ENCODE measurements around the gene GSTT2. TPM values are rescaled to one million over a fixed set of nuclear protein-coding genes. Genes with fewer than 3 reads are reported as not detected.

GSTT2 gene
- total and polyA plus RNA-seq, 2 donors (not counting 3 experiments of a cell fraction or from before 2014, with no cell fraction given) = 3.0 TPM; not detected in 1

DNA sequence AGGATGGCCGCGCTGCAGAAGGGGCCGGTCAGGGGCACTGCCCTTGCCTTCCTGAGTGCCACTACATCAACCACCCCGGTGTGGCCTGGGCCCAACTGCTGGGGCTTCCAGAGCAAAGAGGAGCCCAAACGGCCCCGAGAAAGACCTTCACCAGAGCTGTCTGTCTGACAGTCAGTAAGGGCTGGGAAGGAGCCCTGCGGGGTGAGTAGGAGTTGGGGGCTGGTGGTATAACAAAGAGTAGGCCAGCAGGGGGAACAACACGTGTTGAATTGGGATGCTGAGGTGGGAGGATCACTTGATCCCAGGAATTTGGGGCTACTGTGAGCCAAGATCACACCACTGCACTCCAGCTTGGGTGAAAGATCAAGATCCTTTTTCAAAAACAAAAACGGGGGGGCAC is 21.4 kb downstream of the GSTT2 start:
- no peaks in the 10 kb centered on the region for H3K4me1 ChIP-seq (ENCODE audit: control insufficient read depth, extremely low read depth, insufficient read depth, low read length)
- BruUV-seq (replicated peaks) = no TSS peak
- no peak overlapping the region for H3K4me3 ChIP-seq (replicated peaks in 1 of 3; ENCODE audit: insufficient read depth in 1 of 3, low read depth in 1 of 3, low read length in 3 of 3)
- no peak overlapping the region for H2AFZ ChIP-seq (ENCODE audit: low read depth, low read length)
- intact Hi-C loops (cut with micrococcal nuclease) = no loop called here
- FAIRE-seq = peak; percentile 59
- H3K9me3 ChIP-seq (replicated peaks; ENCODE audit: control insufficient read depth, insufficient read depth, low read length) = no peaks in the 10 kb centered on the region
- H3K36me3 ChIP-seq (ENCODE audit: control insufficient read depth in 2 of 2, extremely low read depth in 1 of 2, insufficient read depth in 2 of 2, low read length in 2 of 2) = no peaks in the 10 kb centered on the region
- no peaks in the 10 kb centered on the region for H3K79me2 ChIP-seq (ENCODE audit: control insufficient read depth, insufficient read depth, low read length)
- no peaks in the 10 kb centered on the region for H4K20me1 ChIP-seq (replicated peaks; ENCODE audit: control insufficient read depth, extremely low read depth, insufficient read depth, low read length)
- H3K27me3 ChIP-seq (ENCODE audit: control insufficient read depth in 2 of 2, insufficient read depth in 2 of 2, low read length in 2 of 2) = no peaks in the 10 kb centered on the region
- ChIA-PET CTCF (interaction anchor here (0.8 kb wide), 1 partner anchor 174 kb away, joined by 3 read pairs; no protein-coding TSS in a partner anchor), POLR2A (no interaction called here)
- no peak overlapping the region for H3K27ac ChIP-seq (ENCODE audit: insufficient read depth, low read depth, low read length)
- H3K4me2 ChIP-seq (ENCODE audit: insufficient read depth, low read length) = no peak overlapping the region
- dilution Hi-C loops (cut with MboI; ENCODE audit: extremely low pct_ligation_motif_present, low sequenced_read_pairs) = no loop called here
- H3K9me1 ChIP-seq (replicated peaks; ENCODE audit: control insufficient read depth, extremely low read depth, insufficient read depth, low read length) = no peaks in the 10 kb centered on the region
- no peak for DNase-seq (ENCODE audit: low read depth, low spot score)
- no peak for TF ChIP-seq JUN (IDR thresholded peaks at IDR 0.05; ENCODE audit: borderline replicate concordance, insufficient read depth, insufficient read length, low read depth)
- no peak for TF ChIP-seq EZH2 (IDR thresholded peaks at IDR 0.05; ENCODE audit: borderline replicate concordance, low read depth, low read length, severe bottlenecking)
- TF ChIP-seq, protein P1, sequence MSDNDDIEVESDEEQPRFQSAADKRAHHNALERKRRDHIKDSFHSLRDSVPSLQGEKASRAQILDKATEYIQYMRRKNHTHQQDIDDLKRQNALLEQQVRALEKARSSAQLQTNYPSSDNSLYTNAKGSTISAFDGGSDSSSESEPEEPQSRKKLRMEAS (IDR thresholded peaks at IDR 0.05; ENCODE audit: insufficient read depth, insufficient read length) = no peak
- TF ChIP-seq, protein P2, sequence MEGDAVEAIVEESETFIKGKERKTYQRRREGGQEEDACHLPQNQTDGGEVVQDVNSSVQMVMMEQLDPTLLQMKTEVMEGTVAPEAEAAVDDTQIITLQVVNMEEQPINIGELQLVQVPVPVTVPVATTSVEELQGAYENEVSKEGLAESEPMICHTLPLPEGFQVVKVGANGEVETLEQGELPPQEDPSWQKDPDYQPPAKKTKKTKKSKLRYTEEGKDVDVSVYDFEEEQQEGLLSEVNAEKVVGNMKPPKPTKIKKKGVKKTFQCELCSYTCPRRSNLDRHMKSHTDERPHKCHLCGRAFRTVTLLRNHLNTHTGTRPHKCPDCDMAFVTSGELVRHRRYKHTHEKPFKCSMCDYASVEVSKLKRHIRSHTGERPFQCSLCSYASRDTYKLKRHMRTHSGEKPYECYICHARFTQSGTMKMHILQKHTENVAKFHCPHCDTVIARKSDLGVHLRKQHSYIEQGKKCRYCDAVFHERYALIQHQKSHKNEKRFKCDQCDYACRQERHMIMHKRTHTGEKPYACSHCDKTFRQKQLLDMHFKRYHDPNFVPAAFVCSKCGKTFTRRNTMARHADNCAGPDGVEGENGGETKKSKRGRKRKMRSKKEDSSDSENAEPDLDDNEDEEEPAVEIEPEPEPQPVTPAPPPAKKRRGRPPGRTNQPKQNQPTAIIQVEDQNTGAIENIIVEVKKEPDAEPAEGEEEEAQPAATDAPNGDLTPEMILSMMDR (IDR thresholded peaks at IDR 0.05; ENCODE audit: extremely low read depth in 1 of 2, insufficient read depth in 1 of 2, low read depth in 1 of 2, low read length in 2 of 2) = no peak
- TF ChIP-seq POLR2AphosphoS5 (IDR thresholded peaks at IDR 0.05; ENCODE audit: insufficient read depth, low read depth, low read length) = no peak
- no peak for TF ChIP-seq MYC (IDR thresholded peaks at IDR 0.05; ENCODE audit: low read depth, low read length)
- no peak for TF ChIP-seq FOS (IDR thresholded peaks at IDR 0.05; ENCODE audit: borderline replicate concordance, insufficient read depth, low read length)
- no peak for TF ChIP-seq GATA2 (IDR thresholded peaks at IDR 0.05; ENCODE audit: insufficient read depth, insufficient read length, low read depth, low read length)
- no peak for TF ChIP-seq POLR2A (IDR thresholded peaks at IDR 0.05; ENCODE audit: low read depth, low read length)
- H3K9ac ChIP-seq (replicated peaks; ENCODE audit: extremely low read depth, insufficient read depth, low read length) = no peak overlapping the region

Measured in endothelial cell of umbilical vein (primary cell).